ENCODE measurements around the gene ANTXR1. TPM values are rescaled to one million over a fixed set of nuclear protein-coding genes. Genes with fewer than 3 reads are reported as not detected.

Gene ANTXR1
- total RNA-seq, 1 experiment from 2014 or later: 37.3 TPM

DNA sequence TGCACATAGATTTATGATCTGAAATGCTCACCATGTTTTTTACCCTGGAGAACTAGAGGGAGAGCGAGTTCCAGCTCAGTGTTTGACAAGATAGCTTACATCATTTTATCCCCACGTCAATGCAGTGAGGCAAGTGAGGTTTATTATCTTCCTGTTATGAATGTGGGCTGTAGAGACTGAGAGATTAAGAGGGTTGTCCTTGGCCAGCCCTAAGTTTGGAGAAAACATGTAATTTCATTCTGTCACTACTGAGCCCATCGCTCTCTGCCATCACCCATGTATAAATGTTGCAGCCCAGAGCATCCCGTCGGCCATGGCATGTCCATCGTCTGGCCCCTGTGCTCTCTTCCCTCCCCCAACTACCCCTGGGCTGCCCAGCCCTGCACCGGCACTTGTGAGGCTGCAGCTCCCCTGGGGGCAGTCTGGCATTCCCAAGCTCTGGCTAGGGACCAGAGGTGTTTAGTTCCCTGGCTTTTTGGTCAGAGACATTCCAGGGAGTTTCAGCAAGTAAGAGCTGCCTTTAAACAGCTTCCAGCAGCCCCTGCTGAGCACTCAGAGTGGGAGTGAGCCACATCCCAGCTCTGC, 136.7 kb downstream of the ANTXR1 start:
- Histone ChIP-seq H3K27me3 (ENCODE audit: insufficient read depth, low read length) (no peaks in the 10 kb centered on the region), H4K8ac (replicated peaks; ENCODE audit: insufficient read length, low read depth, low read length) (no peak overlapping the region), H3K9me3 (ENCODE audit: control insufficient read depth, low read depth, low read length) (no peaks in the 10 kb centered on the region), H3K4me1 (ENCODE audit: insufficient read depth, low read length) (no peaks in the 10 kb centered on the region), H2AFZ (ENCODE audit: low read length) (no peak overlapping the region), H4K20me1 (ENCODE audit: control insufficient read depth, insufficient read depth, insufficient read length) (peaks cover 2% of the 10 kb centered on the region), H3K79me2 (ENCODE audit: insufficient read depth, low read length) (no peaks in the 10 kb centered on the region), H3K14ac (ENCODE audit: insufficient read depth, low read length) (no peak overlapping the region), H3K56ac (ENCODE audit: insufficient read length, low read depth, low read length) (no peak overlapping the region), H3K23me2 (ENCODE audit: insufficient read length, low read depth, low read length, poor library complexity, severe bottlenecking) (no peaks in the 10 kb centered on the region), H3K23ac (ENCODE audit: insufficient read length, low read depth, low read length) (no peak overlapping the region), H3K79me1 (ENCODE audit: insufficient read depth, low read depth, low read length, poor library complexity, severe bottlenecking) (no peaks in the 10 kb centered on the region), H2BK120ac (ENCODE audit: low read depth, low read length, poor library complexity, severe bottlenecking) (no peak overlapping the region), H3K4me2 (ENCODE audit: insufficient read depth, insufficient read length, low read length) (no peak overlapping the region), H3T11ph (ENCODE audit: low read length) (no peak overlapping the region), H3K18ac (ENCODE audit: insufficient read length, low read depth, low read length) (no peak overlapping the region), H2BK12ac (ENCODE audit: insufficient read length, low read depth, low read length) (no peak overlapping the region), H2BK5ac (ENCODE audit: insufficient read length, low read length) (no peak overlapping the region), H3K4ac (ENCODE audit: low read depth, low read length) (no peak overlapping the region), H4K5ac (ENCODE audit: insufficient read length, low read depth, low read length) (no peak overlapping the region), H3K27ac (ENCODE audit: insufficient read length, low read depth, low read length) (no peak overlapping the region), H3K9ac (ENCODE audit: extremely low read depth, insufficient read length, low read length) (no peak overlapping the region), H4K91ac (ENCODE audit: insufficient read length, low read depth, low read length) (no peak overlapping the region), H2BK20ac (ENCODE audit: low read depth, low read length, poor library complexity, severe bottlenecking) (no peak overlapping the region), H2BK15ac (ENCODE audit: low read depth, low read length) (no peak overlapping the region), H2AK5ac (ENCODE audit: insufficient read length, low read length) (no peak overlapping the region)
- Mint-ChIP-seq H3K27me3 (ENCODE audit: low read depth) (no peaks in the 10 kb centered on the region), H3K4me3 (no peak overlapping the region), H3K36me3 (ENCODE audit: insufficient read depth in 1 of 3, low read depth in 3 of 3) (peaks cover 6 to 14% (median 7%) of the 10 kb centered on the region in 3 experiments; a peak in 3 of 7 replicates), H3K27ac (peak overlapping the region in 1 of 3 experiments; percentile 17; a peak in 2 of 7 replicates), H3K9me3 (no peaks in the 10 kb centered on the region), H3K4me1 (peaks cover 22 to 27% of the 10 kb centered on the region in 2 experiments)
- WGBS (ENCODE audit: extremely low coverage, insufficient read length, low lambda C conversion rate): no CpG with 5 or more reads among the region's 7 CpGs
- TF ChIP-seq, protein P1, sequence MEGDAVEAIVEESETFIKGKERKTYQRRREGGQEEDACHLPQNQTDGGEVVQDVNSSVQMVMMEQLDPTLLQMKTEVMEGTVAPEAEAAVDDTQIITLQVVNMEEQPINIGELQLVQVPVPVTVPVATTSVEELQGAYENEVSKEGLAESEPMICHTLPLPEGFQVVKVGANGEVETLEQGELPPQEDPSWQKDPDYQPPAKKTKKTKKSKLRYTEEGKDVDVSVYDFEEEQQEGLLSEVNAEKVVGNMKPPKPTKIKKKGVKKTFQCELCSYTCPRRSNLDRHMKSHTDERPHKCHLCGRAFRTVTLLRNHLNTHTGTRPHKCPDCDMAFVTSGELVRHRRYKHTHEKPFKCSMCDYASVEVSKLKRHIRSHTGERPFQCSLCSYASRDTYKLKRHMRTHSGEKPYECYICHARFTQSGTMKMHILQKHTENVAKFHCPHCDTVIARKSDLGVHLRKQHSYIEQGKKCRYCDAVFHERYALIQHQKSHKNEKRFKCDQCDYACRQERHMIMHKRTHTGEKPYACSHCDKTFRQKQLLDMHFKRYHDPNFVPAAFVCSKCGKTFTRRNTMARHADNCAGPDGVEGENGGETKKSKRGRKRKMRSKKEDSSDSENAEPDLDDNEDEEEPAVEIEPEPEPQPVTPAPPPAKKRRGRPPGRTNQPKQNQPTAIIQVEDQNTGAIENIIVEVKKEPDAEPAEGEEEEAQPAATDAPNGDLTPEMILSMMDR (conservative IDR thresholded peaks at IDR 0.05): no peak
- DNase-seq: peak; percentile 62
